ENCODE measurements around the gene TNN.

Gene TNN

GRCh38 chr1:175186433-175187160 lies 119.0 kb downstream of the TNN start:
- DNase-seq (ENCODE audit: low read depth), result no peak
- H3K4me3 ChIP-seq (ENCODE audit: low read length), result no peak overlapping the region
- TF ChIP-seq CTCF (conservative IDR thresholded peaks at IDR 0.05; ENCODE audit: low read length), result no peak

- no peak overlapping the region for H3K4me3 ChIP-seq (ENCODE audit: low read length)
- DNase-seq (ENCODE audit: low read depth), result no peak
- TF ChIP-seq CTCF (conservative IDR thresholded peaks at IDR 0.05; ENCODE audit: low read length), result no peak
These were observed 121.3 kb downstream of the TNN start for GRCh38 chr1:175188936-175189335.

- TF ChIP-seq CTCF (conservative IDR thresholded peaks at IDR 0.05; ENCODE audit: low read length), result no peak
- peak overlapping the region; percentile 64 for H3K4me3 ChIP-seq (ENCODE audit: low read length)
- DNase-seq (ENCODE audit: low read depth), result peak; percentile 13
These were observed 124.0 kb downstream of the TNN start for GRCh38 chr1:175191659-175192058.

GRCh38 chr1:175192111-175192629 lies 124.5 kb downstream of the TNN start:
- H3K4me3 ChIP-seq (ENCODE audit: low read length), result peak overlapping the region; percentile 64
- DNase-seq (ENCODE audit: low read depth), result no peak
- TF ChIP-seq CTCF (conservative IDR thresholded peaks at IDR 0.05; ENCODE audit: low read length), result no peak

GRCh38 chr1:175192630-175193526 lies 125.2 kb downstream of the TNN start, which contains the start of gene KIAA0040:
Gene KIAA0040 (minus strand): TSS chr1:175192776. CDS start chr1:175161013, 31,763 bp downstream.
- DNase-seq (ENCODE audit: low read depth), result peak; percentile 17
- H3K4me3 ChIP-seq (ENCODE audit: low read length), result peak within 1 kb of the TSS; percentile 64
- 0 out of 2 replicates have a peak, but pooled peaks have one; percentile 11 for TF ChIP-seq CTCF (conservative IDR thresholded peaks at IDR 0.05; ENCODE audit: low read length)

GRCh38 chr1:175193527-175193910 lies 125.9 kb downstream of the TNN start:
- no peak for DNase-seq (ENCODE audit: low read depth)
- no peak for TF ChIP-seq CTCF (conservative IDR thresholded peaks at IDR 0.05; ENCODE audit: low read length)
- H3K4me3 ChIP-seq (ENCODE audit: low read length), result no peak overlapping the region; the same call in 1 of the 2 replicates

All from AG10803 (cell line).